Stimulated activated naive CD8-positive, alpha-beta T cell treated with anti-CD3 and anti-CD28 coated beads, Interleukin-15, amount 100 ng/mL, for 72 hours (primary cell): Measurements from ENCODE around the gene TUBB4B.

Experiments
- ATAC-seq: fragments of 150-1000 bp; cut with Tn5 transposase; 2 replicates; pipeline ENCODE4 v1.10.0; 2021; ENCODE audit warnings: mild to moderate bottlenecking, moderate library complexity
- DNase-seq, 2 donors: peaks; one replicate each; pipeline ENCODE4 v3.0.0; 2021 to 2022
- H3K27ac Mint-ChIP-seq, 2 donors: one replicate each; pipeline ENCODE4 v1.8.0; 2022; ENCODE audit warnings: mild to moderate bottlenecking in 2 of 2, mixed read lengths in 2 of 2, moderate library complexity in 2 of 2
- H3K27me3 Mint-ChIP-seq: one replicate; pipeline ENCODE4 v1.8.0; 2022; ENCODE audit warnings: mixed read lengths
- H3K4me1 Mint-ChIP-seq: one replicate; pipeline ENCODE4 v1.8.0; 2022; ENCODE audit warnings: mild to moderate bottlenecking, mixed read lengths
- H3K4me3 Mint-ChIP-seq, 2 donors: one replicate each; pipeline ENCODE4 v1.8.0; 2022; ENCODE audit warnings: mild to moderate bottlenecking in 2 of 2, mixed read lengths in 2 of 2, moderate library complexity in 1 of 2
- H3K9me3 Mint-ChIP-seq, 2 donors: one replicate each; pipeline ENCODE4 v1.8.0; 2022; ENCODE audit warnings: mixed read lengths in 2 of 2

The TUBB4B gene

DNA sequence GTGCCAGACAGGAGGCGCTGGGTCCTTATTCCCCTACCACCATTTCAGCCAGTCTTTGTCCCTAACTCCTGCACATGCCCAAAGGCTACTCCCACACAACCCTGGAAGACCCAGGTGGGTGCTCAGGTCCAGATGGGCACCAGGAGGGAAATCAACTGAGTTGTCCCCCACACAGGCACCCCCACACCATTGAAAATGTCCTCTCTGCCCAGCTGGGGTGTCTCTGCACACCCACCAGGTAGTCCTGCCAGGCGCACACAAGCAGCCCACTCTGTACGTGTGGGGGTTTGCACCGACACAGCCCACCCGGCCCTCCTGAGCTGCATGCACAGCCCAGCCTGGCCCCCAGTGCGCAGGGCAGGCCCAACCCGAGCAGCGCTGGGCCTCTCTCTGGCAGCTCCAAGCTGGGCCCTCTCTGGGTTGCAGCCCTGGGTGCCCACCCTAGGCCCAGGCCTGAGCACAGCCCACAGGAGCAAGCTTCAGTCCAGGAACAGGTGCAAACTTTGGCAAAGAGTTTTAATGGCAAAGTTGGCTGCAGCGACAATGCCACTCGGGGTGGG is 21.2 kb upstream of the TUBB4B start:
- DNase-seq (no peak), ATAC-seq (no peak)
- Mint-ChIP-seq H3K4me1 (peaks cover 16% of the 10 kb centered on the region), H3K4me3 (peak overlapping the region; percentile 16 to 47), H3K9me3 (no peaks in the 10 kb centered on the region), H3K27ac (peak overlapping the region; percentile 61 to 64), H3K27me3 (no peaks in the 10 kb centered on the region)

DNA sequence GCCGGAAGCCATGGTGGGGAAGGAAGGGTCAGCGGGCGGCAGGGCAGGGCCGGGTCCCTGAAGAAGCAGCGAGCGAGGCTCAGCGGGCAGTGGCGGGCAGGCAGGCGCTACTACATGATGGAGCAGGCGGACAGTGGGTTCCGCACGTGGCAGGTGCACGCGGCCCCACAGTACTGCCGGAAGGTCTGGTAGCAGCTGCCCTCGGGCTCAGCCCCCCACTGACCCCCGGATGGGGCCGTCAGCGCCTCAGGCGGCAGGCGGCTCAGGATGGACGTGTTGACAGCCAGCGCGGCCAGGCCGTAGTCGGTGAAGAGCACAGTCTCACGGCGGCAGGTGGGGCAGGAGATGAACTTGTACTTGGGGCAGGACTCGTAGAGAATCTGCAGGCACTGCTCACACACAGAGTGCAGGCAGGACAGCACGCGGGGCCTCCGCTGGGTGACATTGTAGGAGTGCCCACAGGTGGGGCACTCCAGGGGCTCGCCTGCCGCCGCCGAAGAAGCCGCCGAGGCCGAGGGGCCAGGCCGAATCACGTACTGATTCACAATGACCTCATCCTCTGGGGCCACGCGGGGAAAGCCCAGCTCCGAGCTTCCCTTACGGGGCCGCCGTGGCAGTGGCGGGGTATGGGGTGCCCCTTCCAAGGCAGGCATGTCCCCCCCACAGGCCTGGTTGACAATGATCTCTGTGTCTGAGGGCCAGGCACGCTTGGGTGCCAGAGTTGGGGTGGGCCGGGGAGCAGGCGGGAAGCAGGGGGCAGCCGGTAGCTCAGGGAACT is 20.6 kb upstream of the TUBB4B start:
- Mint-ChIP-seq H3K4me3 (peak overlapping the region; percentile 49 to 64), H3K27ac (peak overlapping the region; percentile 61 to 64), H3K4me1 (peaks cover 20% of the 10 kb centered on the region), H3K27me3 (no peaks in the 10 kb centered on the region), H3K9me3 (no peaks in the 10 kb centered on the region)
- no peak for ATAC-seq
- DNase-seq, result no peak

DNA sequence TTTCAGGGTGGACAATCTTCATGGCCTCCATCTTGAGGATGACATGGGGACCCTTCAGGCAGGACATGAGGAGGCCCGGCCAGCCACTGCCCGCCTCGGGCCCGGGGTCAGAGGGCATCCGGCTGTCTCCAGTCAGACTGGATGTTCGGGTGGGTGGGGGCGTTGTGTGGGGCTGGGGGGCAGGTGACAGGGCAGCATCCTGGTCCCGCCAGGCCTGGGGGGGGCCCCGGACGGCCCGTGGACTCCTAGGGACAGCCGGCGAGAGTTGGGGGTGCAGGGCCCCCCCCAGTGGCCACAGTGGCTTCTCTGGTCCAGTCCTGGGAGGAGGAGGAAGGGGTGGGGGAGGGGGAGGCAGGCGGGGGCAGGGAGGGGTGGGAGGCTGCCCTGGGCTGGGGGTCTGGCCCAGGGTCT is 20.0 kb upstream of the TUBB4B start:
- ATAC-seq, result no peak
- no peaks in the 10 kb centered on the region for H3K27me3 Mint-ChIP-seq
- H3K4me3 Mint-ChIP-seq, result peak overlapping the region; percentile 49 to 64
- H3K9me3 Mint-ChIP-seq, result no peaks in the 10 kb centered on the region
- peaks cover 22% of the 10 kb centered on the region for H3K4me1 Mint-ChIP-seq
- no peak for DNase-seq
- H3K27ac Mint-ChIP-seq, result no peak overlapping the region

DNA sequence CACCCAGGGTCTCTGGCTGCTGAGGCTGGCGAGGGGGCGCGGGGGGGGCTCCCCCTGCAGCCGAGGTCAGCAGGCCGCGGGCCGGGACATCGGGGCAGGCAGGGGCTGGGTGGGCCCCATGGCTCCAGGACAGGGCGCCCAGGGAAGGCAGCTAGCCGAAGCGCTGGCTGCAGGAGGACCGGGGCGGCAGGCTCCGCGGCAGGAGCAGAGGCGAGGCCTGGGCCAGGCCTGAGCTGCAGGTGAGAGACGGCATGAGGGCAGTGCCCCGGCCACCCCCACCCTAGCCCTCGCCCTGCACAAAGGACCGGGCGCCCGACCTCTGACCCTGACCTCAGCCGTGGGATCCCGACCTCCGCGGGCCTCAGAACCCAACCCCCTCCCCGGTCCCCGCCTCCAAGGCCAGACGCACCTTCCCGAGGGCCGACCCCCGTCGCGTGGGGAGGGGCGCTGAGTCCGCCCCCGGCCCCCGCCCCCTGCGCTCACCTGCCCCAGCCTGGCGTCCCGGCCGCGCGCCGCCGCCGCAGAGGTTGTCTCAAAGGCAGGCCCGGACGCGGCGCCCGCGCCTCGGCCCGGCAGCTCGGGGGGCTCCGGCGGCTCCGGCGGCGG is 19.5 kb upstream of the TUBB4B start:
- H3K4me1 Mint-ChIP-seq, result peaks cover 22% of the 10 kb centered on the region
- no peak for ATAC-seq
- H3K4me3 Mint-ChIP-seq, result peak overlapping the region; percentile 9 to 29
- no peaks in the 10 kb centered on the region for H3K27me3 Mint-ChIP-seq
- DNase-seq, result no peak
- H3K9me3 Mint-ChIP-seq, result no peaks in the 10 kb centered on the region
- H3K27ac Mint-ChIP-seq, result no peak overlapping the region

DNA sequence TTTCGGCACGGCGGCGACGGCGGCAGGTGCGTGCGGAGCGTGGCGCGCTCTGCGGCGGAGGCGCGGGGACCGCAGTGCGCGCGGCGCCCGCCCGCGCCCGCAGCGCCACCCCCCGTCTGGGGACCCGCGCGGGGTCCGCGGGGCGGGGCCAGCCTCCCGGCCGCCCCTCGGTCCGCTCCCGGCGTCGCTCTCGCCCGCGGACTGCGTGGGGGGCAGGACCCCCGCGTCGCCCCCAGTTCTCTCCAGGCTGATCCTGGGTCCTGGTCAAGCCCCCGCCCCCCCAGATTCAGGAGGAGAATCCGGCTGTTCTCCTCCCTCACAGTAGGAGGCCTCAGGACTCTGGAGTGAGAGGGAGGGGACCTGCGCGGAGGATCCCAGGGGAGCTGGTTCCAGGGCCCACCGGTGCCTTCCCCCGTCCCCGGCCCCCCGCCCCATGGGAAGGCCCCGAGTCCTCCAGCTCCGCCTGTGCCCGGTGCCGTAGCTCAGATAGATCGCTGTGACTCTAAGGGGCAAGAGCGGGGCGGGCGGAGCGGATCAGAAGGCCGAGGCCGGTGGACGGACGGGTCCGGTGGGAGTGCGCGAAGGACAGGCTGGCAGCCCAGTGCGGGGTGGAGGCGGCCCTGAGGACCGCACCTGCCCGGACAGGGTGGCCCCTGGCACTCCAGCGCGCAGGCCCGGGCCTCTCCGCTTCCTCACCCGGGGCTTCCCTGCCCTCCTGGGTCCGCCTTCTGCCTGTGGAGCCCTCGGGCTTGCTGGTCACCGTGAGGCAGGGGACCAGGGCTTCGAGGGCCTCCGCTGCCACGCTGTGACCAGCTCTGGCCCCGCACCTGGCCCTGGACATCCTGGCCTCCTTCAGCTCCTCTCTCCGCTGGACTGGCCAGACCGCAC is 18.7 kb upstream of the TUBB4B start, which contains the start of gene RNF208:
TSS of gene RNF208 (minus strand) at position 51 of the 888 bp plus-strand sequence. CDS start 1,028 bp downstream, outside the sequence.
- H3K4me3 Mint-ChIP-seq, result peak within 1 kb of the TSS; percentile 95
- H3K27ac Mint-ChIP-seq, result peak within 1 kb of the TSS; percentile 25 to 68
- peaks cover 25% of the 10 kb centered on the region for H3K4me1 Mint-ChIP-seq
- DNase-seq (peak in 1 of 2 donors; percentile 51), ATAC-seq (peak; percentile 13)
- peaks cover 3% of the 10 kb centered on the region for H3K27me3 Mint-ChIP-seq
- H3K9me3 Mint-ChIP-seq, result no peaks in the 10 kb centered on the region

DNA sequence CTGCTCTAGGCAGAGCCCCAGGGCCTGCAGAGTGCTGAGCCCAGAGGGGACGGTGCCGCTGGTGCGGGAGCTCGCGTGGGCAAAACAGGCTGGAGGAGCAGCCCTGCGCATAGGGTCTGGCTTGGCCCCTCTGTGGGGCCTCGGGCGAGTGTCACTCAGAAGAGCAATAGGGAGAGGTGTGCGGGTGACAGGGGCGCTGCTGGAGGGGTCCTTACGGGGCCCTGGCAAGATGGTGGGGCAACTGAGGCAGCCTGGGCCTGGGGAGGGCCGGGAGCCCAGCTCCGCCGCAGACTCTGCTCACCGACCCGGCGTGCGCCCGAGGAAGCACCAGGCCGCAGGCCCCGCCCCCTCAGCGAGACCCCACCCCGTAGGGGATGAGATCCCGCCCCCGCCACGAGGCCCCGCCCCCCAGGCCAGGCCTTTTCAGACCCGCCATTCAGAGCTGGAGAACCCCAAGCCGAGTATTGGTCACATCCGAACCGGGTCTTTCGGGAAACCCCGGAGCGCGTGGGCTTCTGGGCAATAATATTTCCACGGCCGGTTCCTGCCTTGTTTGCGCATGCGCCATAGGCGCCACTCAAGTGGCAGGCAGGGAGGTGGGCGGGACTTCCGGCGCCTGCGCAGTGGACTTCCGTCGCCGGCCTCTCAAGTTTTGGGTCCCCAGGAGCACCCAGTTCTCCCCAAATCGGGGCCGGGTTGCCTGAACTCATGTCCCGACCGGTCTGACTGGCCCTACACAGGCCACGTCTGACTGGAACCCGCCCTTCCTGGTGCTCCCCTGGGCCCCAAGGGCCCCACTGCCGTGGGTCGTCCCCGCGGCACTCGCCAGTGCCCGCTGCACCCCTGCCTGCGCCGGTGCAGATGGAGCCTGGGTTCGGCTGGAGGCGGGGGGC is 17.8 kb upstream of the TUBB4B start:
- peak overlapping the region; percentile 95 for H3K4me3 Mint-ChIP-seq
- DNase-seq (peak; percentile 98 to 99), ATAC-seq (peak; percentile 83)
- no peaks in the 10 kb centered on the region for H3K9me3 Mint-ChIP-seq
- peaks cover 30% of the 10 kb centered on the region for H3K4me1 Mint-ChIP-seq
- H3K27ac Mint-ChIP-seq, result peak overlapping the region; percentile 25 to 90
- H3K27me3 Mint-ChIP-seq, result peaks cover 8% of the 10 kb centered on the region

DNA sequence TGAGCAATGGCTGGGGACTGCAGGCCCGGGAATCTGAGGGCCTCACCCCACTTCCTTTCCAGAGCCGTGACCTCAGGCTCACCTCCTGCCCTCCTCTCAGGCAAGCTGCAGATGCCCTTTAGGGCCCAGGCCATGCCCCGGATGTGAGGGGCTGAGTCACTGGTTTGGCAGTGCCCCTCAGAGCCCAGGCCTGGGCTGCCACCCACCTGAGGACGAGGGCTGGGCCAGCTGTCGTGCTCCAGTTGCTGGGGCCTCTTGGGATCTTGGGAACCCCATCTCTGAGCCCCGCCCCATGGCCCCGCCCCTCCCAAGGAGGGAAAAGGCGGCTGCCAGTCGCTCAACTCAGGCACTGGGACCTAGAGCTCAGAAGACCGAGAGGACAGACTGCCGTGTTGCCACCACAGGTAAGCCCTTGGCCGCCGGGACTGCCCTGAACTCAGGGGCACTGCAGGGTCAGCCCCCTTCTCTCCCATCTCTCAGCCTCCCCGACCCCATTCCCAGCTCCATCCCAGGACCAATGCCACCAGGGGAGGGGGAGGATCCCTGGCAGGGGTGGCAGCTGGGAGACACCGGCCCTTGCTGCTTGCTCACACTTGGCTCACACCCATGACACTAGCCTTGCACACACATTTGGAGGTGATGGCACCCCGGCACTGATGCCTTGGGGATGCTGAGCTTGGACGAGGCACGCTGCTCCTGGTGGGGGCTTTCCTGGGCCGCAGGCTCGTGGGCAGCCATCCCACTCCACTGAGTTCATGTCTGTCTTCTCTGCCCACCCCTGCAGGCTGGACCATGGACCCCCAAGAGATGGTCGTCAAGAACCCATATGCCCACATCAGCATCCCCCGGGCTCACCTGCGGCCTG is 16.0 kb upstream of the TUBB4B start, which contains the start of gene CYSRT1:
TSS of gene CYSRT1 (plus strand) at position 345 of the 865 bp plus-strand sequence. CDS start at position 793, 448 bp downstream.
- H3K27ac Mint-ChIP-seq, result peak within 1 kb of the TSS; percentile 7 to 90
- peaks cover 21% of the 10 kb centered on the region for H3K27me3 Mint-ChIP-seq
- H3K4me3 Mint-ChIP-seq, result peak within 1 kb of the TSS; percentile 71 to 95
- no peaks in the 10 kb centered on the region for H3K9me3 Mint-ChIP-seq
- ATAC-seq, result no peak
- peaks cover 30% of the 10 kb centered on the region for H3K4me1 Mint-ChIP-seq
- no peak for DNase-seq

DNA sequence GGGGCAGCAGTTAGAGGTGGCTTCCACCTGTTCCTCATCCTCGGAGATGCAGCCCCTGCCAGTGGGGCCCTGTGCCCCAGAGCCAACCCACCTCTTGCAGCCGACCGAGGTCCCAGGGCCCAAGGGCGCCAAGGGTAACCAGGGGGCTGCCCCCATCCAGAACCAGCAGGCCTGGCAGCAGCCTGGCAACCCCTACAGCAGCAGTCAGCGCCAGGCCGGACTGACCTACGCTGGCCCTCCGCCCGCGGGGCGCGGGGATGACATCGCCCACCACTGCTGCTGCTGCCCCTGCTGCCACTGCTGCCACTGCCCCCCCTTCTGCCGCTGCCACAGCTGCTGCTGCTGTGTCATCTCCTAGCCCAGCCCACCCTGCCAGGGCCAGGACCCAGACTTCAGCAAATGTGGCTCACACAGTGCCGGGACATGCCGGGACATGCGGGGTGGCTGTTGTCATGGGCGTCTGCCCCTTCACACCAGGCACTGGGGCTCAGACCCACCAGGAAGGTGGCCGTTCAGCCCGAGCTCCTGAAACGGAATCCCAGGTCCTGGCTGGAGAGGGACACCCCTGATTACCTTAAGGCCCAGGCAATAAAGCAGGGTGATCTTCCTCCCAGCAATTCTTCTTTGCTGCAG is 15.3 kb upstream of the TUBB4B start:
- Mint-ChIP-seq H3K4me3 (no peak overlapping the region), H3K9me3 (no peaks in the 10 kb centered on the region), H3K4me1 (peaks cover 30% of the 10 kb centered on the region), H3K27me3 (peaks cover 21% of the 10 kb centered on the region), H3K27ac (no peak overlapping the region)
- ATAC-seq (no peak), DNase-seq (no peak)

DNA sequence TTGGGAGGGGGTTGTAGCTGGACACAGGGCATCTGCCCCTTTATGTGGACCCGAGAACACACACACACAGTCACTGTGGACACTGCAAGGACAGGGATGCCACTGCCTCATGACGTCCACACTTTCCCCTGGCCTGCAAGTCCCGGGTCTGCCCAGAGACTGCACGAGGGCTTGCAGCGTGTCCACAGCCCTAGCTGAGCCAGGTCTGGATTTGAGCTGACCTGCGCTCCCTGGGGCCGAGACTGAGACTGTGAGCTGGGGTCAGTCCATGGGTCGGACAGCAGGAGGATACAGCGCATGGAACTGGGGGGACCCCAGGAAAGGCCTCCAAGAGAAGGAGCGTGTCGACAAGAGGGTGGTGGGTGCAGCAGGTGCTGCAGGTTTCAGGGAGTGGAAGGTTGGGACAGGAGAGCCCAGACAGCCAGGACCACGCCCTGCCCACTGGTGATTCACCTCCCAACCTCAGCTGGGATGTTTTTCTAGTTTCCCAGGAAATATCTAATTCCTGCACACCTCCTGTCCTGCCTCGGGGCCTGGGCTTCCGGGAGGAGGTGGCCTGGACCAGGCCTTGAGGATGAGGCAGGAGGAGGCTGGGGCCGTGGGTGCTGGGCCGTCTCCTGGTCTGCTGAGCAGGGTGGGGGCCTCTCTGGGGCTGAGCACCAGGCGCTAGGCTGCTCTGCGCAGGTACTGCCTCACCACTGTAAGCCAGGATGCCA is 14.6 kb upstream of the TUBB4B start:
- H3K27ac Mint-ChIP-seq, result no peak overlapping the region
- ATAC-seq (no peak), DNase-seq (no peak)
- no peaks in the 10 kb centered on the region for H3K9me3 Mint-ChIP-seq
- H3K4me1 Mint-ChIP-seq, result peaks cover 30% of the 10 kb centered on the region
- H3K27me3 Mint-ChIP-seq, result peaks cover 28% of the 10 kb centered on the region
- H3K4me3 Mint-ChIP-seq, result no peak overlapping the region

DNA sequence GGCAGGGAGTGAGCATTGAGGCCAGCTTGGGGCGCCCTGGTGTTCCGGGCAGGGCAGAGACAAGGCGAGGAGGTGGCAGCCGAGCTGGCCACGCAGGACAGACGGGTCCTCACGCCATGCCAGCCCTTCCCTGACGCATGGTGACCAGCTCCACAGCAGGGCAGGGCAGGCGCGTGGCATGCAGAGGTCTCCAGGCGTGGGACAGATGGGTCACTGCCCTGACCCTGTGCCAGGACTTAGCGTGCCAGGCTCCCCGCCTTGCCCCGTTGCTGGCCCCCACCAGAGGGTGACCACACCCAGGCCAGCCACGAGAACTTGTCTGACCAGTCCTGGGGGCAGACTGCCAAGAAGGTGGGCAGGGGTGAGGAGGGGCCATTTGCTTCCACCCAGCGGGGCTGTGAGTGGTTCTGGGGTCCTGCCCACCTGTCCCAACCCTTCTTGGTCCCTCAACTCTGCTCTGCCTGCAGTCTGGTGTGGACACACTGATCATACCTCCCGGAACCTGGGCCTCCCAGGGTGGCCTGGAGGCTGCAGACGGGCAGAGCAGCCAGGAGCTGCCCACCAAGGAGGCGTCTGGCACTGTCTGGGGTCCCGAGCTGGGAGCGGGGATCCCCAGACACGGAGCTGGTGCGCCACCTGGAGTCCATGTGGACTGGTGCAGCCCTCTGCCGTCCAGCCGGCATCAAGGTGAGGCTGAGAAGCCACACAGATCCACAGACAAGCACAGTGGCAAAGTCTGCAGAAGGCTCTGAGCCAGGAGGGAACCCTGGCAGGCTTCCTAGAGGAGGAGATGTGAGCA is 13.8 kb upstream of the TUBB4B start, which contains the start of gene RNF224:
TSS of gene RNF224 (plus strand) at position 449 of the 799 bp plus-strand sequence. CDS start 834 bp downstream, outside the sequence.
- peak within 1 kb of the TSS in 1 of 2 donors; percentile 57 for H3K27ac Mint-ChIP-seq
- peaks cover 35% of the 10 kb centered on the region for H3K27me3 Mint-ChIP-seq
- peak; percentile 65 for ATAC-seq
- peak; percentile 86 for DNase-seq
- no peak within 1 kb of the TSS for H3K4me3 Mint-ChIP-seq
- no peaks in the 10 kb centered on the region for H3K9me3 Mint-ChIP-seq
- H3K4me1 Mint-ChIP-seq, result peaks cover 30% of the 10 kb centered on the region

DNA sequence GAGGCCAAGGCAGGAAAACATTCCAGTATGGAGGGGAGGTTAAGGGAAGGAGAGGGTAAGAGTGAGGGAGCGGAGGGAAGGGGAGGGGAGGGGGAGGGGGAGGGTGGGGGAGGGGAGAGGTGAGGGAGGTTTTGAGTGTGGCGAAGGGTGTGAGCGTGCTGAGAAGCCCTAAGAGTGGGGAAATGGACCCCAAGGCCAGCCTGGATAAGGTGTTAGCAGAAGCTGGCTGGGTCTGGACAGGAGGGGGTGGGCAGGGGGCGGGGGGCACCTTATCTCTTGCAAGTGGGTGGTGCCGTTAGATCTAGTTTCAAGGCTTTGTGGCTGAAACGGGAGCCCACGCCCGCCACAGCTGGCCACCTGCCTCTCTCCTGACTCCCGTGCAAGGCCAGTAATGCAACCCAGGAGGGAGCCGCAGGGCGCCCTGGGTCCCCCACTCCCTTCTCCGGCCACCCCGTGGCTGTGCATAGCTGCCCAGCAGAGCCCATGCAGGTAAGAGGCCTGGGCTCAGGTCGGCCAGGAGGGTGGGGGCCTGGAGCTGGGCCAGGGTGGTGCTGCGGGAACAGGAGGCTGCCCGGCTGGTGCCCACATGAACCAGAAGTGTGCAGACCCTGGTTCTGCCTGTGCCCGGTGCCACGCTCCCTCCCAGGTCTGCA is 13.1 kb upstream of the TUBB4B start:
- no peaks in the 10 kb centered on the region for H3K9me3 Mint-ChIP-seq
- H3K4me3 Mint-ChIP-seq, result no peak overlapping the region
- ATAC-seq, result no peak
- H3K27me3 Mint-ChIP-seq, result peaks cover 38% of the 10 kb centered on the region
- H3K27ac Mint-ChIP-seq, result peak overlapping the region in 1 of 2 donors; percentile 57
- DNase-seq, result no peak
- peaks cover 26% of the 10 kb centered on the region for H3K4me1 Mint-ChIP-seq
